Measurements from ENCODE around the gene FBN1.

The FBN1 gene

DNA sequence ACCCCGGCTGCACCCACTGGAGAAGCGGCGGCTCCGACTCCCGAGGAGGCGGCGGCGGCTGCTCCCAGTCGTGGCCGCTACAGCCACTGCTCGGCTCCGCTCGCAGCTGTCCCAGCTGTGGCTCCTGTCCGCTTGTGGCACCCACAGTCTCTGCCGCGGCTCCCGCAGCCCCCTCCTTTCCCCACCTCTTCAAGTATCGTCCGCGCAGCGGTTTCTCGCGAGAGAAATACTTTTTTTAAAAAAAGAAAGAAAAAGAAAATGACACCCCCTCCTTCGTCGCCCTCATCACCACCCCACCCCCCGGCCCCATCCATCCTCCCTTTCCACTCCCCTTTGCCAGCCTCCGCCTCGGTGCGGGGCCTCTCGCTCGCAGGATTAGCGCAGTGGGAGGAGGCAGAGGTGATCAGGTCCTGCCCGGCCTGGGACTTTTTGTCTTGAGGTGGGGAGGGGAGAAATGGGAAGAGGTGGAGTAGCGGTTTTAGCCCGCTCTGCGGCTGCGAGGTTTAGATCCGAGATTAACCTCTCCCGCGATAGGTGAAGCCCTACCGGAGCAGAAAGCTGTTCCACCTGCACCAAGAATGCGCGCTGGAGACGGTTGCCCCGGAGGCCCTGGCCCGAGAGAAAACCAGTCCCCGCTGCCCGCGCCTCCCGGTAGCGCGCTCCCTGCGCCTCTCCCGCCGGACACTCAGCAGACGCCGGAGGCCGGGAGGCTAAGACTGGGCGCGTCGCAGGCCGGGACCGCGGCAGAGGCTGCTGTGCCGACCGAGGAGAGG is at the start of gene FBN1:
FBN1 (minus strand) TSS at position 152 of the 773 bp plus-strand sequence. CDS start 940 bp downstream, outside the sequence.
- DNase-seq (ENCODE audit: low read depth in 2 of 3, low spot score in 1 of 3): no peak

DNA sequence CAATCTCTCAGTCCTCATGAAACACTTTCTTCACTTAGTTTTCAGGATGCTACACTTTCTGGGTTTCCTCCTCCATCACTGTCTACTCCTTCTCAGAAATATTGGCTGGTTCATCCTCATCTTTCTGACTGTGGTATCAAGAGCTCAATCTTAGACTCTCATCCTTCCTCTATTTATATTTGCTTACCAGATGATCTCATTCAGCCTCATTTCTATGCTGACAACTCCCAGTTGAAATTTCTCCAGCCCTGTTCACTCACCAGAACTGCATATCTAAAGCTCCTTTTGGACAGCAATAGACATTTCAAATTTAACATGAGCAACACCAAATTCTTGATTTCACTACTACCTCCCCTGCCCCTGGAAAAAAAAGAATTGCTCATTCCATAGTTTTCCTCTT is 48.0 kb upstream of the FBN1 start:
- DNase-seq (ENCODE audit: low read depth in 2 of 3, low spot score in 1 of 3): no peak

DNA sequence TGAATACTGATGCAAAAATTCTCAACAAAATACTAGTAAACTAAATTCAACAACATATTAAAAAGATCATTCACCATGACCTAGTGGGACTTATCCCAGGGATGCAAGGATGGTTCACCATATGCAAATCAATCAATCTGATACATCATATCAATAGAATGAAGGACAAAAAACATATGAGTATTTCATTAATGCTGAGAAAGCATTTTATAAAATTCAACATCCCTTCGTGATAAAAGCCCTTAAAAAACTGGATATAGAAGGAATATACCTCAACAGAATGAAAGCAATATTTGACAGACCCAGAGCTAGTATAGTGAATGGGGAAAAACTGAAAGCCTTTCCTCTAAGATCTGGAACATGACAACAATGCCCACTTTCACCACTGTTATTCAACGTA is 43.0 kb upstream of the FBN1 start:
- DNase-seq (ENCODE audit: low read depth in 2 of 3, low spot score in 1 of 3): no peak

DNA sequence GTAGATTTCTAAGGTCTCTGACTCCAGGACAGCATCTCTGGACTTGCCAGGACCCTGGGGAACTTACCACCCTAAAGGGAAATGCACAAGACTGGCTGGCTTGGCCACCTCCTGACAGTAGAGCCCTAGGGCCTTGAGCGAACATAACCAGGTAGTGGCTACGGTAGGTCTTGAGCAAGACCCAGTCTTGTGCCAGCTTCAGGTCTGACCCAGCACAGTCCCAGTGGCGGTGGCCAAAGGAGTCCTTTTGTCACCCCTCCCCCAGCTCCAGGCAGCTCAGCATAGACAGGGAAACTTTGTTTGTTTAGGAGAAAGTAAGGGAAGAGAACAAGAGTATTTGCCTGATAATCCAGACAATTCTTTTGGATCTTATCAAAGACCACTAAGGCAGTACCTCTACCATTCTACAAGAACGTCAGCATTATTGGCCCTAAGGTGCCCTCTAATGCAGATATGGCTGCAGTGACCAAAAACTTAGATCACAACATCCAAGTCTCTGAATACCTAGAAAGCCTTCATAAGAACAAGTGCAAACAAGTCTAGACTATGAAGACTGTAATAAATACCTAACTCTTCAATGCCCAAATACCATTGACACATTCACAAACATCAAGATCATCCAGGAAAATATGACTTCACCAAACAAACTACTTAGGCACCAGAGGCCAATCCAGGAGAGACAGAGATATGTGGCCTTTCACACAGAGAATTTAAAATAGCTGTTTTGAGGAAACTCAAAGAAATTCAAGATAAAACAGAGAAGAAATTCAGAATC is 38.7 kb upstream of the FBN1 start:
- no peak for DNase-seq (ENCODE audit: low read depth in 2 of 3, low spot score in 1 of 3)

DNA sequence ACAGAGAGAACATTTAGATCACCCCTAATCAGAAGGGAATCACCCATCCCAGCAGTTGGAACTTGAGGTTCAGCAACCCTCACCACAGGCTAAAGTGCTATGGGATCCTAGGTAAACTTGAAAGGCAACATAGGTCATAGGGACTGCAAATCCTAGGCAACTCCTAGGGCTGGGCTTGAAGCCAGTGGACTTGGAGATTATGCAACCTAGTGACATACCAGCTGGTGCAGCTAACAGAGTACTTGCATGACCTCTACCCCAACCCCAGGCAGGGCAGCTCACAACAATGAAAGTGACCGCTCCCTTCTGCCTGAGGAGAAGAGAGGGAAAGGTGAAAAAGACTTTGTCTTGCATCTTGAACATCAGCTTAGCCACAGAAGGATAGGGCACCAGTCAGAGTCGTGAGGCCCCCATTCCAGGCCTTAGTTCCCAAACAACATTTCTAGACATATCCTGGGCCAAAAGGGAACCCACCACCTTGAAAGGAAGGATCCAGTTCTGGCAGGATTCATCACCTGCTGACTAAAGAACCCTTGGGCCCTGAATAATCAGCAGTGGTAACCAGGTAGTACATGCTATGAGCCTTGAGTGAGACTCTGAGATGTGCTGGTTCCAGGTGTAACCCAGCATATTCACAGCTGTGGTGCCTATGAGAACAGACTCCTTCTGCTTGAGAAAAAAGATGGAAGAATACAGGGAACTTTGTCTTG is 37.6 kb upstream of the FBN1 start:
- no peak for DNase-seq (ENCODE audit: low read depth in 2 of 3, low spot score in 1 of 3)

DNA sequence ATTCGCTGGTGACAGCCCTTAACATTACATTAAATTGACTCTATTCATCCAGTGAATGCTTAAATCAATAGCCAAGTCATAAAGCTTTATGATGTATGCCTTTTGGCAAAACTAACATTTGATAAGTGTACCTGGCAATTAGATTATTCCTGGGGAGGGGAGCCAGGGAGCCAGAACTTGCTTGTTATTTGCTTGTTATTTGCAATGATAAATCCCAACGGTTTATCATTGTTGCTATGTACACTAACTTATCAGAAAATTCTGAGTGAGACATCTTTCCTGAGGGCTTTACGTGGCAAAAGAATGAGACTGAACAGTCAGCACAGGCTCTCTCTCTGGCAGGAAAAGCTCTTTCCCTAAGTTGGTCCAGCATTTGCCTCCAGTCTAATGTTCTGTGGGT is 35.8 kb upstream of the FBN1 start:
- no peak for DNase-seq (ENCODE audit: low read depth in 2 of 3, low spot score in 1 of 3)

DNA sequence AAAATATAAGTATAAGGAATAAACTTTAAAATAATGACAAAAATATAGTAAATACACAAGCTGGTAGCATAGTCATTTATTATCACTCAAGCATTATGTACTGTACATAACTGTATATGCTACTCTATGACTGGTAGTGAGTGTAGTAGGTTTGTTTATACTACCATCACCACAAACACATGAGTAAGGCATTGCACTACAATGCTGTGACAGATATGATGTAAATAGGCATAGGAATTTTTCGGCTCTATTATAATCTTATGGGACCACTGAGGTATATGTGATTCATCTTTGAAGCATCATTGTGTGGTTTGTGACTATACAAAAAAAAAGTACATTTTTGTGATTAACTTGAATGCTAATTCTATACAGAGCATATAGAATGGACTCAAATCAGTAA is 35.3 kb upstream of the FBN1 start:
- DNase-seq (ENCODE audit: low read depth in 2 of 3, low spot score in 1 of 3): no peak

DNA sequence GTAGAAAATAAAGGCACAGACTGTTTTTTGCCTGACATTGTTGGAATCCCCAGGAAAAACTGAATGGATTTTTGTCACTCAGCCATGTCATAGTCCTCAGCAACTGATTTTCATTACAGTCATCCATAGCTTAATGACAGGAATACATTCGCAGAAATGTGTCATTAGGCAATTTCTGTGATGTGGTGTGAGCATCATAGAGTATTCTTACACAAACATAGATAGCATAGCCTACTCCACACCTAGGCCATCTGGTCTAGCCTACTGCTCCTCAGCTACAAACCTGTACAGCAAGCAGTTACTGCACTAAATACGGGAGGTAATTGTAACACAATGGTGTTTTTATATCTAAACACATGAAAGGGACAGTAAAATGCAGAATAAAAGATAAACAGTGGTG is 34.4 kb upstream of the FBN1 start:
- DNase-seq (ENCODE audit: low read depth in 2 of 3, low spot score in 1 of 3): no peak

DNA sequence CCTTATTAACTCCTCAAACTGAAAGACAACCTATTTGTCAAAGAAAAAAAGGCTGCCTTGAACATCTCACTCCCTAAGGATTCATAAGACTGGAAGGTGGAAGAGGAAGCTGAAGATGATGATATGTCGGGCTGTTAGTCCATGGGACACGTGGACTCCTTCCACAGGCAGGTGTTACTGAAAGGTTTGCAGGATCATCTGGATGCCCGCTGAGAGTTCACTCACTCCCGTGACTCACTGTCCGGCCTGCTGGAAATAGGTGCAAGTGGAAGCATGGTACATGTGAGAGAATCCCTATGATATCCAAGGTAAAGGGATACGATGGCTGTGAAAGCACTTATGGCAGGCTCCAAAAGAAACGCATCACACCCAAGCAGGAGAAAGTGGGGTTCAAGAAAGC is 33.3 kb upstream of the FBN1 start:
- no peak for DNase-seq (ENCODE audit: low read depth in 2 of 3, low spot score in 1 of 3)

DNA sequence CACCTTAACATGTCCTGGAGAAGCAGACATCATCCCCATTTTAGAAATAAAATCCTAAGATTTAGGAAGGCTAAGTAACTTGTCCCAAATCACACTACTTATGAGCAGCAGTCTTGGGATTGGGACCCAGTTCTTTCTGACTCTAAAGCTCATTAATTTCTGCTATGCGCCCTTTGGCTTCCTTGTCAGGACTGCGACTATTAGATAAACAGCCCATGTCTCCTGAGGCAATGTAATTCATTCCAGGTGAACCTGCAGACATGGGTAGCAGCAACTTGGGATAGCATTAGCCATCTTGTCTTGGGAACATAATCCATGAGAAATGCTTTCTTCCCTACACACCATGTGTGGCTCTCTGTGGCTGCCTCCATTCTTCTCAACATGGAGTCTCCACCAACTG is 32.3 kb upstream of the FBN1 start:
- no peak for DNase-seq (ENCODE audit: low read depth in 2 of 3, low spot score in 1 of 3)

DNA sequence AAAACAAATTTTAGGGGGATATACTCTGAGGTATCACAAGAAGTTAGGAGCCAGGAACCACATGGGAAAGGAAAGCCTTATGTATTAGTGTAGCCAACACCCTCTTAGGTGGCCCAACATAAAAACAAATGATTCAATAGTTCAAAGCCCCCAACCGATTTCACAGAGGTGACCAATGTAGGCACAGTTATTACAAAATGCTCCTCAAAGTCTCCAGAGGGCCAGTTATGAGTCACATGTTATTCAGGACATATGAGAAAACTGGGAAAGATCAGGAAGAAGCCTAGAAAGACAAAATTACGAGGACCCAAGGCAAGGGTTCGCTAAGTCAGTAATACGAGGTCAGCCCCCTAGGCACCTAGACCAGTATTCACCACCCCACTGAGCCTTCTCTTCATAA is 29.9 kb upstream of the FBN1 start:
- DNase-seq (ENCODE audit: low read depth in 2 of 3, low spot score in 1 of 3): no peak

DNA sequence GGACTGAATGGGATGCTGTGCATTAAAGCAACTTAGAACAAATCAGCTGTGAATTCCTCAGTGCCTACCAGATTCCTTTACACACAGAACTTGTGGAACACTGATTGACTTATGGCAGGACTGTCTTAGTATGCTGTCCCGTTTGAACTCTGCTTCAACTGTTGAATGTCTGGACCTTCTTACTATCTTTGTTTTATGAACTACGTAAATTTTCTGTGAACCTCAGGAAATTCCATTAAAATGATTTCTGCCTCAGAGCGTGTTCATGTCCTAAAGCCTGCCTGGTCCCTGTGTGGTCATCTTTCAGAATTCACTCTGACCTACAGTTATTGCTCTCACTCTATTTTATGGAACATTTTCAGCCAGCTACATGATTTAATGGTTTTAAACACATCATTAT is 29.4 kb upstream of the FBN1 start:
- DNase-seq (ENCODE audit: low read depth in 2 of 3, low spot score in 1 of 3): no peak

DNA sequence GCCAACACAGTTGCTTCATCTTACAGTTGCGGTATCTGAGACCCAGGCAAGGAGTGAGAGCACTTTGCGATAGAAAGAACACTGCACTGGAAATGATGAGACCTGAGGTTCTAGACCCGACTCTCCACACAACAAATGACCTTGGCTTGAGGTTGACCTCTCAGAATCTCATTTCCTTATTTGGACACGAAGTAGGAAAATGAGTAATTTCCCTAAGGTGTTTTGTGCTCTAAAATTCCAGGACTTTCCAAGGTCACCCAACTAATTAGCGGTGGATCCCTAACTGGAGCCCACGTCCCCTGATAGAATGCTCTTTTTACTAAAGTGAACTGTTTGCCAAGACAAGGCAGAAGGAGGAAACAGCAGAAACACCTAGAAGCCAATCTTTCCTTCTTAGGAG is 26.7 kb upstream of the FBN1 start:
- DNase-seq (ENCODE audit: low read depth in 2 of 3, low spot score in 1 of 3): no peak

DNA sequence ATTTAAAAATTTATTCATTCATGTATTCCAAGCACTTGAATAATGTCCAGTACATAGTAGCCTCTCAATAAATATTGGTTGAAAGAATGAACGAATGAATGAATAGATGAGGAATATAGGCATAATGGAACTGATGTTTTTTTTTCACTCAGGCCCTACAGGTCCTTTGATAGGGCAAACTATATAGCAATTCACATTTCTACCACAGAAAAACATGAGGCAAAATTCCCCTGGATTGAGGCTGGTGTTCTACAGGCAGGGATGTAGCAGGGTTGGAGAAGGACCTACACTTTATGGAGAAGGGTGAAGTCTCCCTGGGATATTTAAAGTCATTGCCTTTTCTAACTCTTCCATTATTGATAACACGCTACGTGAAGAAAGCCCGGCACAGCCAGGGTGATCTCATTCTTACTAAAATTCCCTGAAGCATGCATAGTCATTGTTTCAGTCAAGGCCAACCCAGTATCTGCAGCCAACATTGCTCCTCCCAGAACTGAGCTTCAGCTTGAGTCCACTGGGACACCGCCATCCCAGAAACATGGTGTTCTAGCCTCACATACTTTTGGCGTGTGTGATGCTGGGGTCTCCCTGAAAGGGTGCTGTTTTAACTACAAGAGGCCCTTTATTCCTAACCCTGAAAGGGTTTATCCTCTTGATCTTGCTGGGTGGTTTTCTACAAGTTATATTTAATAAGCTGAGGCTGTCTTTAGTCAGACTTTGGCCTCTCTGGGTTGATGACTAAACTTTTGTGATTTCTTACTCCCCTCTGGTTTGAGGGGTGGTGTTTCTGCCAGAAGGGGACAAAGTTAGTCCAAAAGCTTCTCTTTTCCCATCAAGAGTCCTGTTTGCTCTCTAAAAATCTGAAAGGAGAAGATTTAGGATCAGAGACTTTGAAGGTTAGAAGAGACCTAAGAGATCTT is 25.9 kb upstream of the FBN1 start:
- DNase-seq (ENCODE audit: low read depth in 2 of 3, low spot score in 1 of 3): no peak

DNA sequence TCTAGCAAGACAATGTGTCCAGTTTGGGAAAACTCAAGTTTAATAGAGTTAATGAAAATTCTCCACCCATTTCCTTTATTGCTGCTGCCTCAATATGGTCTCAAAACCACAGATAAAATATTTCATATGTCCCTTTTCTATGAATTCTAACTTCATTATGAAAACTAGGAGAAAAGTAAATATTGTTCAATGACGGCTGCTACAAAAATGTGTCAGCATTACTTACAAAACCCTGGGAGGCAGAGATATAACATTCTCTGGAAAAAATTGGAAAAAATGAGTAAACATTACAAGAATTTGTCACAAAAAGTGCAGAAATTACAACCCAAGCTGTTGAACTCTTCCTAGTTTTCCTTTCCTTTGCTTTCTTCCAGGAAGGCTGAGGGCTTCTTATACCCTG is 22.2 kb upstream of the FBN1 start:
- no peak for DNase-seq (ENCODE audit: low read depth in 2 of 3, low spot score in 1 of 3)

DNA sequence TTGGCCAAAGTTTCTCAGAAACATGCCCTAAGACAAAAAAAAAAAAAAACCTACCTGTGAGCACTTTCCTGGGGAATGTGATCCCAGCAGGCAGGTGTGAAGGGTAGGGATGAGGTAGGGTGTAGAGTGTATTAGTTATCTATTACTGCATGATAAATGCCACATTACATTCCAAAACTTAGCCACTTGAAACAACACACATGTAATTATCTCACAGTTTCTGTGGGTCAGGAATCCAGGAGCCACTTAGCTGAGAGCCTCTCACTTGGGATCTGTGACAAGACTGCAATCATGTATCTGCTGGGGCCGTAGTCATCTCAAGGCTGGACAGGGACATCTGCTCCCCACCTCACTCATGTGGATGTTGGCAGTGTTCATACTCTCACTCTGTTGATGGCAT is 18.9 kb upstream of the FBN1 start:
- no peak for DNase-seq (ENCODE audit: low read depth in 2 of 3, low spot score in 1 of 3)

DNA sequence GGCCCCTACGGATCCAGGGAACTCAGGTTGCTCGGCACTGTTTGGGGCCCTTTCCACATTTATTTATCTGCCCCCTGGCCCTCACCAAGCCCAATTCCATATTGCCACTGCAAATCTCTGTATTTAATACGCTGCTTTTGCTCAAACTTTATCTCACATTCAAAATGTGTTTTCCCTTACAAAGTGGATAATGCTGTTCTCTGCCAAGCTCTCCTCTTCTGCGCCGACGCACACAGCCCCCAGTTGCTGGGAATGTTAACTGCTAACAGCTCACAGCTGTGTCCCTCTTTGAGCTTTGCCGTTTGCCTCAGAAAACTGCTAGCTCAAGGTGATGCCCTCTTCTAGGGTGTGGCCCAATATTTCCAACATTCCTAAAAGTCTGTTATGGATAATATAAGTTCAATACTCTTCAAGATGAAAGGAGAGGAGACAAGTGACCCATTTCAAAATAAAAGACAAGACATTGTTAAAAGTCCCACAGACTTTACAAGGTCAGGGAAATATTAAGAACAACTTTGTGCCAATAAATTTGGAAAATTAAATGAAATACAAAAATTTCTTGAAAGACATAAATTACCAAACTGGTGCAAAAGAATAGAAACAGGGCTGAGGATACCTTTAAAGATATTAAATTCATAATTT is 12.6 kb upstream of the FBN1 start:
- no peak for DNase-seq (ENCODE audit: low read depth in 2 of 3, low spot score in 1 of 3)

DNA sequence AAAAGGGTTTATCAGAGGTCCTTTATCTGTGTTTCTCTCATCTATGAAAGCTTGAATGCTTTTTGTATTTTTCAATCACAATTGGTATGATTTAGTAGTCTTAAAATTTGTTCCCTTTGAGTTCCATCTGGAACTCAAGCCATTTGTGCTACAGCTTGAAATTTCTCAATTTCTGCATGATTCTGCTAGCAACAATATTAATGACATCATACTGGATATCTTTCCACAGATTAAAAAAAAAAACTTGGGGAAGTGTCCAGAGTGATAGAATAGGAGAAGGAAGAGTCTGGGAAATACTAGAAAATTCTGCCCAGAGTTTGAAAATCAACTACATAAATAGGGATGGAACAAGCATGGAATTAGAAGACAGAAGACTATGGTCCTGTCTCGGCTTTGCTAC is 9.3 kb upstream of the FBN1 start:
- DNase-seq (ENCODE audit: low read depth in 2 of 3, low spot score in 1 of 3): no peak

DNA sequence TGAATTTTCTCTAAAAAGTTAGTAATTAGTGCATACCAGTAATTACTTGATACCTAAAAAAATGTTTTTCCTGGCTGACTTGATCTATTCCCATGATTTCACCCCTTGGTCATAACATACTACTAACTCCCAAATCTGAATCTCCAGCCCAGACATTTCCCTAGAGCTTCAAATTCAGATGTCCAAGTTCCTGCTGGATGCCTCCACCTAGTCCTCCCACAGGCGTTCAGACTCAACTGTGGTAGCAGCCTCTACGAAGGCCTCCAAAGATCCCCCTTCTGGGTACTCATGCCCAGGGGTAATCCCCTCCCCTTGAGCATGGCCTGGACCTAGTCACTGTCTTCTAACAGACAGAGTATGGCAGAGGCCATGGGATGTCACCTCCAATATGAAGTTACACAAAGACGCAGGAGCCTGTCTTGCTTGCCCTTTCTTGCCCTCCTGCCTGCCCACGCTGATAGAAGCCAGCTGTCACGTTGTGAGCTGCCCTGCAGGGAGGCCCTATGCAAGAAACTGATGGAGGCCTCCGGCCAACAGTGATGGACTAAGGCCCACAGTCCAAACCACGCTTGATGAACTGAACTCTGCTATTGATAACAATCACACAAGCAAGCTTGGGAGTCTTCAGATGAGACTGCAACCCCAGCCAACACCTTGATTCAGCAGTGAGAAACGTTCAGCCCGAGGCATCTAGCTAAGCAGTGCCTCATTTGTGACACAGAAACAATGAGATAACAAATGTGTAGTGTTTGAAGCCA is 8.6 kb upstream of the FBN1 start:
- DNase-seq (ENCODE audit: low read depth in 2 of 3, low spot score in 1 of 3): no peak

DNA sequence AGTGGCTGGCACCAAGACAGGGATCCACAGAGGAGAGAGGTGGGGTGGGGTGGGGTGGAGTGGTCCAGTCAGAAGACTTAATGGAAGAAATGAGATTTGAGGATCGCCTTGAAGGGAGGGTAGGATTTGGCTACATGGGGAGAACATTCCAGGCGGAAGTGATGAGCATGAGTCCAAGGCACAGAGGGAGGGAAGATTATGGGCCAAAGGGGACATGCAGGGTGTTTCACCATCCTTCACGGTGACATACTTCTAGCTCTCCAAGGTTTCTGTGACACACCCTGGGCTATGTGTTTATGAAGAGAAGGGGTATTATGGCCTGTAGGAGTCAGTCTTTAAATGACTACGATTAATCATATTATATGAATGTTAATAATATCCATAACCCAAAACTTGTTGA is 7.7 kb upstream of the FBN1 start:
- no peak for DNase-seq (ENCODE audit: low read depth in 2 of 3, low spot score in 1 of 3)

Measured in stimulated activated CD4-positive, alpha-beta T cell treated with anti-CD3 and anti-CD28 coated beads, Interleukin-12 subunit alpha, Interleukin-12 subunit beta, amount 100 ng/mL, for 48 hours (primary cell).